ENCODE measurements around the gene SMPX. TPM values are rescaled to one million over a fixed set of nuclear protein-coding genes. Genes with fewer than 3 reads are reported as not detected.

SMPX gene
- total and polyA plus RNA-seq, 8 donors: 0.09 to 0.28 TPM; not detected in 6

- intact Hi-C loops (cut with DNase I): loop anchor here in 1 of 3 donors (10.0 kb wide), 1 partner anchor 1216 kb away; no protein-coding TSS in a partner anchor
- Histone ChIP-seq H3K9me3 (no peaks in the 10 kb centered on the region), H3K4me3 (no peak overlapping the region), H3K27me3 (peaks cover 0 to 8% (median 1%) of the 10 kb centered on the region in 4 donors), H3K4me1 (no peaks in the 10 kb centered on the region), H3K27ac (no peak overlapping the region), H3K36me3 (no peaks in the 10 kb centered on the region)
- ATAC-seq: peak; percentile 71 to 91 (median 78)
- FAIRE-seq: peak; percentile 13
- no peak for TF ChIP-seq CTCF (IDR thresholded peaks at IDR 0.05)
- peak in 4 of 6 donors; percentile 2 to 43 (median 28) for DNase-seq
- 14 to 19% methylated on average over 1 of the region's 1 CpG for WGBS, 2 donors
Observed at GRCh38 chrX:21740329-21741274, 17.3 kb downstream of the SMPX start.

GRCh38 chrX:21738950-21739287 lies 19.0 kb downstream of the SMPX start:
- H3K36me3 ChIP-seq: no peaks in the 10 kb centered on the region
- no peak overlapping the region for H3K4me3 ChIP-seq
- H3K4me1 ChIP-seq: no peaks in the 10 kb centered on the region
- peaks cover 0 to 1% (median 0%) of the 10 kb centered on the region in 4 donors for H3K27me3 ChIP-seq
- intact Hi-C loops (cut with DNase I): no loop called here
- 61 to 82% methylated on average over 4 of the region's 4 CpGs for WGBS, 2 donors
- TF ChIP-seq CTCF (IDR thresholded peaks at IDR 0.05): no peak
- DNase-seq (no peak), ATAC-seq (no peak), FAIRE-seq (no peak)
- no peaks in the 10 kb centered on the region for H3K9me3 ChIP-seq
- no peak overlapping the region for H3K27ac ChIP-seq

- no peaks in the 10 kb centered on the region for H3K27me3 ChIP-seq
- intact Hi-C loops (cut with DNase I): no loop called here
- H3K36me3 ChIP-seq: no peaks in the 10 kb centered on the region
- H3K4me1 ChIP-seq: no peaks in the 10 kb centered on the region
- 41 to 53% methylated on average over 15 of the region's 15 CpGs for WGBS, 2 donors
- H3K27ac ChIP-seq: no peak overlapping the region
- ATAC-seq: peak in 1 of 4 donors; percentile 48
- no peak for FAIRE-seq
- no peak for TF ChIP-seq CTCF (IDR thresholded peaks at IDR 0.05)
- H3K4me3 ChIP-seq: no peak overlapping the region
- DNase-seq: peak in 1 of 6 donors; percentile 14
- no peaks in the 10 kb centered on the region for H3K9me3 ChIP-seq
Observed at GRCh38 chrX:21738210-21738949, 19.5 kb downstream of the SMPX start.

GRCh38 chrX:21735768-21736127 lies 22.2 kb downstream of the SMPX start:
- DNase-seq (no peak), ATAC-seq (no peak), FAIRE-seq (no peak)
- Histone ChIP-seq H3K4me3 (no peak overlapping the region), H3K4me1 (no peaks in the 10 kb centered on the region), H3K27ac (no peak overlapping the region), H3K9me3 (no peaks in the 10 kb centered on the region), H3K27me3 (no peaks in the 10 kb centered on the region), H3K36me3 (no peaks in the 10 kb centered on the region)
- intact Hi-C loops (cut with DNase I): no loop called here
- WGBS, 2 donors: 52 to 76% methylated on average over 1 of the region's 1 CpG
- no peak for TF ChIP-seq CTCF (IDR thresholded peaks at IDR 0.05)

Data from pancreas (tissue), 10 donors.